Activated naive CD8-positive, alpha-beta T cell treated with anti-CD3 and anti-CD28 coated beads, Interleukin-2, amount 50 U/mL, for 24 hours (primary cell): ENCODE data around the gene FTO.

Experiments
- ATAC-seq: fragments of 150-1000 bp; cut with Tn5 transposase; one replicate; pipeline ENCODE4 v1.10.0; 2021
- DNase-seq: peaks from one replicate; pipeline ENCODE4 v3.0.0; 2021
- H3K27ac Mint-ChIP-seq: one replicate; pipeline ENCODE4 v1.8.0; 2021; ENCODE audit warnings: mild to moderate bottlenecking, mixed read lengths
- H3K27me3 Mint-ChIP-seq: one replicate; pipeline ENCODE4 v1.8.0; 2021; ENCODE audit warnings: mixed read lengths
- H3K36me3 Mint-ChIP-seq: one replicate; pipeline ENCODE4 v1.8.0; 2021; ENCODE audit warnings: low read depth, mixed read lengths
- H3K4me1 Mint-ChIP-seq: one replicate; pipeline ENCODE4 v1.8.0; 2021; ENCODE audit warnings: mixed read lengths
- H3K4me3 Mint-ChIP-seq: one replicate; pipeline ENCODE4 v1.8.0; 2021; ENCODE audit warnings: mild to moderate bottlenecking, moderate library complexity, mixed read lengths
- H3K9me3 Mint-ChIP-seq: one replicate; pipeline ENCODE4 v1.8.0; 2021; ENCODE audit warnings: mixed read lengths

The FTO gene

DNA sequence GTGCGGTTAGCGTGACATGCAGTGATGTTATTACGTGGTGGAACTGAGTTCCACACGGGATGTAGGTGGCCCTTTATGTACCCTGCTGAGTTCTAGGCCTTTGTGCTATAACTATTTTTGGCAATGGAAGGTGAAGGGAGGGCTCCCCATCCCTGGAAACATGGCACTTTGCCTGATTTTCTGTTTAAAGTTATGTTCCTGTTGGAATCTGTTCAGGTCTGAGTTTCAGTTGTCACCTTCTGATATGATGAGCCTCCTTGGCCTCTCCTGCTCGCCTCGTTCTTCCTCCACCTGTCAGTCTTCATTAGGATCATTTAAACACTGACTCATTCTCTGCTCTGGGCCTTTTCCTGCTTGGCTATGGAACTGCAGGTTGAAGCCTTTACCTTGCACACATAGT lies 200.6 kb downstream of the FTO start:
- Mint-ChIP-seq H3K27me3 (no peaks in the 10 kb centered on the region), H3K9me3 (no peaks in the 10 kb centered on the region), H3K27ac (no peak overlapping the region), H3K4me1 (peaks cover 6% of the 10 kb centered on the region), H3K4me3 (no peak overlapping the region), H3K36me3 (peaks cover 9% of the 10 kb centered on the region)
- ATAC-seq (no peak), DNase-seq (no peak)

DNA sequence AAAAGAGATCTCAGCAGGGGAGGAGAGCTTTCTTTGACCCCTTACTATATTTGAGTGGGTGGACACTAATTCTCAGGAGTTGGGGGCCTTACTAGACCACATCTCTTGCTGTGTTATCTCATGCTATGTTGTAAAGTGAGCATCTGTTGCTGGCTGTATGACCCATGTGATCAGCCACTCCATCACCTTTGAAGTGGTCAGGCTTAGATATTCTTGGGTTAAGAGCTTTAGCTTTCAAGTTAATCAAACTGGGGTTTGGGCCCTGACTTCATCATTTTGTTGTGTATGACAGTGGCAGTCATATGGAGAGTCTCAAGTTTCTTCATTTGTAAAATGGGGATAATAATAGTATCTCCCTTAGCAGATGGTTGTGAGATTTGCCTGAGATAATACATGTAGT lies 201.1 kb downstream of the FTO start:
- Mint-ChIP-seq H3K27ac (no peak overlapping the region), H3K27me3 (no peaks in the 10 kb centered on the region), H3K4me3 (no peak overlapping the region), H3K4me1 (peaks cover 6% of the 10 kb centered on the region), H3K36me3 (peaks cover 9% of the 10 kb centered on the region), H3K9me3 (no peaks in the 10 kb centered on the region)
- no peak for ATAC-seq
- no peak for DNase-seq

DNA sequence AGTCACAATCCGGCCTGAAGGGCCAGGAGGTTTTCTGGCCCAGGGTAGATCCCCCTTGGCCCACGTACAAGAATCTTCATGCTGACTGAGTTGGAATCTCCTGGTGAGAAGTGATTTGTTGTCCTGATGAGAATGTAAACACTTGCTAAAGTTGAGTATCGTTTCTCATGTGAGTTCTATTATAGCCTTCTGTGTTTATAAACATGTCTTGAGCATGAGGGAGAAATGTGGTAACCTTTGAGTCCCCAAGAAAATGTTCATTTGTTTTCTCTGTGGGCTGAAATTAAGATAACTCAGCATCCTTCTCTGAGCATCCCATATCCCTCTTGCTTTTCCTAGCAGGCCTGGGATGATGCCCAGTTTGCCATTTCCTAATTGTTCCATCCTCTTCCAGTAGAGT lies 204.8 kb downstream of the FTO start:
- Mint-ChIP-seq H3K4me3 (no peak overlapping the region), H3K36me3 (peaks cover 4% of the 10 kb centered on the region), H3K9me3 (no peaks in the 10 kb centered on the region), H3K4me1 (peaks cover 6% of the 10 kb centered on the region), H3K27me3 (no peaks in the 10 kb centered on the region), H3K27ac (no peak overlapping the region)
- ATAC-seq (no peak), DNase-seq (no peak)

DNA sequence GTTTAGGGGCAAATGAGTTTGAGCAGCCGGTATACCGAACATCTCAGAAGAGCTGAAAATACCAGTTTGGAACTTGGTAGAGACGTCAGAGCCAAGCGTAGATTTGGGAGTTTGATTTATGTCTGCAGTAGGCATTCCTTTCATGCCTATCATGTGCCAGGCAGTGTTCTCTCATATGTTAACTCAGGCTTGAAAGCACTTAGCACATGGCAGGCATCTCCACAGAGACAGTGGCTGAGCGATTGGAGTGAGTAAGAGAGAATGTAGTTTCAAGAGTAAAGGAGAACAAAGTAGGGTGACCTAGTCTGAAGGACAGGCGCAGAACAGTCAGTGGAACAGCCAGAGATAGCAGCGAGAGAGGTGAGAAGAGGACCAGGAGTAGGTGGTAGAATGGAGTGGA lies 207.0 kb downstream of the FTO start:
- no peak for ATAC-seq
- H3K9me3 Mint-ChIP-seq, result no peaks in the 10 kb centered on the region
- no peaks in the 10 kb centered on the region for H3K27me3 Mint-ChIP-seq
- no peak overlapping the region for H3K27ac Mint-ChIP-seq
- no peak overlapping the region for H3K4me3 Mint-ChIP-seq
- H3K4me1 Mint-ChIP-seq, result no peaks in the 10 kb centered on the region
- no peak for DNase-seq
- H3K36me3 Mint-ChIP-seq, result peaks cover 4% of the 10 kb centered on the region

DNA sequence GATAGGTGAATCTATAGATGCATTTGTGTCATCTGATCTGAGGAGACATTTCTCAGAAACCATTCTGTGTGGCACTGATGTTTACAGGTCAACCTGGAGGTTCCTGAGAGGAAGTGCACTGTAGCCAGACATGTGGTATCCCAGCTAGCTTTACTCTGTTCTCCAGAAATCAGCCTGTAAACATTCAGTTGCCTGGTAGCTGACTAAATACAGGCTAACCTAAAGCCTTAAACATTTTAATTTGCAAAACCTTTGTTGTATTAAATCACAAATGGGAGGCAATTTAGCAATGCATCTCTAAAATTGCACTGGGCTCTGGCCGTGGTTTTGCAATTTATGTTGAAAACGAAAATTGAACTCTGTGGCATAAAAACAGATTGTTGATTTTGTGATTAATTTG lies 207.6 kb downstream of the FTO start:
- H3K4me3 Mint-ChIP-seq, result no peak overlapping the region
- no peaks in the 10 kb centered on the region for H3K27me3 Mint-ChIP-seq
- no peaks in the 10 kb centered on the region for H3K4me1 Mint-ChIP-seq
- H3K36me3 Mint-ChIP-seq, result peaks cover 4% of the 10 kb centered on the region
- H3K9me3 Mint-ChIP-seq, result no peaks in the 10 kb centered on the region
- no peak for ATAC-seq
- H3K27ac Mint-ChIP-seq, result no peak overlapping the region
- no peak for DNase-seq

DNA sequence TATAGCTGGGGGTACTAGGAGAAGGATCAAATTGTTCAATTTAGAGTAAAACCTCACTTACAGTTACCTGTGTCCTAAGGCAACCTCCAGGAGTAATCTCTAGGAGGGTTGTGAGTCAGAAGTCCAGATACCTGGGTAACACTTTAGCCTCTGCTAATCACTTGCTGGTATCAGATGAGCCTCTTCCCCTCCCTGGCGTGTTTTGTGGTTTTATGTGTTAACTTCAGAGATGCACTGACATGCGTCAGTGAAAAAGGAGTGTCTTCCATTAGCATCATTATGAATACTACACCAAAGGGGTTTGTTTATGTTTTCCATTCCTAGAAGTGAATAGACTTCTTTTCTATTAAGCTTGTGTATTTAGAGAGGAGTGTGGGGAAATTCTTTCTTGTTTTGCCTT lies 208.2 kb downstream of the FTO start:
- Mint-ChIP-seq H3K9me3 (no peaks in the 10 kb centered on the region), H3K4me1 (no peaks in the 10 kb centered on the region), H3K36me3 (peaks cover 2% of the 10 kb centered on the region), H3K27me3 (no peaks in the 10 kb centered on the region), H3K4me3 (no peak overlapping the region), H3K27ac (peak overlapping the region; percentile 83)
- DNase-seq, result peak; percentile 20
- ATAC-seq, result peak; percentile 89

DNA sequence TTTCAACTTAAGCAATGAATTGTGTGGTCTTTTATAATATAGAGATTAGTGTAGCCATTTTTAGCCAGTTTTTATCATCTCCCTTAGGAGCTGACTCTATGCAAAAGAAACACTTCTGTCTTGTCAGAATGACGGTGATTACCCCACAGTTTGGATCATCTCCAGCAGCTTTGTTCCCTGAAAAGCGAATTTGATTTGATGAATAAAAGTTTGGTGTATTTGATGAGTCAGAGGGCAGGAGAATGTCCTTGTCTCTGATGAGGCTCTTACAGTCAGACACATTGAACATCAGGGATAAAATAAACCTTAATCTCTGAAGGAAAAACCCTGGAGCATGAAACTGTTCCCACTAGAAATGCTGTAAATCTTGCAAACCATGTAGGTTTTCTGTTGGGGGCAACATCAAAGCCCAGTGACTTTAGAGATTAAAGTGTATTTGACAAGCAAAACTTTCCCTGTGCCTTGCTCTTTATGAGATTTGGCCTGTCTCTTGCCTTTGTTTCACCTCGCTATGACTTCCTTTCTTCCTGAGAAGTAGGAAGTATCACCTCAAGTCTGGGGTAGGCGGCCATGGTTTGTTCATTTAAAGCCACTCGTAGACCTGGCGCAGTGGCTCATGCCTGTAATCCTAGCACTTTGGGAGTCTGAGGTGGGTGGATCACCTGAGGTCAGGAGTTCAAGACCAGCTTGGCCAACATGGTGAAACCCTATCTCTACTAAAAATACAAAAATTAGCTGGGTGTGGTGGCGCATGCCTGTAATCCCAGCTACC lies 209.3 kb downstream of the FTO start:
- ATAC-seq (peak; percentile 47), DNase-seq (peak; percentile 24)
- Mint-ChIP-seq H3K4me3 (peak overlapping the region; percentile 45), H3K4me1 (no peaks in the 10 kb centered on the region), H3K27me3 (no peaks in the 10 kb centered on the region), H3K9me3 (no peaks in the 10 kb centered on the region), H3K27ac (peak overlapping the region; percentile 83), H3K36me3 (no peaks in the 10 kb centered on the region)

DNA sequence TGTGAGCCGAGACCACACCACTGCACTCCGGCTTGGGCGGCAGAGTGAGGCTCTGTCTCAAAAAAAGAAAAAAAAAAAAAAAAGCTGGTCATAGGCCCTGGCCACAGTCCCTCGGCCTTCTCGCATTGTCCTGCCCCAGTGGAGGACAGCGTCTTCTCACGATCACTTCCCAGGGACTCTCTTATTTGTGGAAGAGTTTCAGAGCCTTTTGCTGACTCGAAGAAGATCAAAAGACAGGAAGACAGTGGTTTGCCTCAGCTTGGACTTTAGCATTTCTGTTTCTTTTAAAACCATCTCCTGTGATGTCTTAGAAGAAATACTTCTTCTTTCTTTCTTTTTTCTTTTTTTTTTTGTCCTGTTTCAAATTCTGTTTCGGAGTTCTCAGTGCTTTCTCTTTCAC lies 210.0 kb downstream of the FTO start:
- Mint-ChIP-seq H3K36me3 (no peaks in the 10 kb centered on the region), H3K27ac (peak overlapping the region; percentile 83), H3K27me3 (no peaks in the 10 kb centered on the region), H3K4me3 (no peak overlapping the region), H3K4me1 (no peaks in the 10 kb centered on the region), H3K9me3 (no peaks in the 10 kb centered on the region)
- DNase-seq (no peak), ATAC-seq (no peak)

DNA sequence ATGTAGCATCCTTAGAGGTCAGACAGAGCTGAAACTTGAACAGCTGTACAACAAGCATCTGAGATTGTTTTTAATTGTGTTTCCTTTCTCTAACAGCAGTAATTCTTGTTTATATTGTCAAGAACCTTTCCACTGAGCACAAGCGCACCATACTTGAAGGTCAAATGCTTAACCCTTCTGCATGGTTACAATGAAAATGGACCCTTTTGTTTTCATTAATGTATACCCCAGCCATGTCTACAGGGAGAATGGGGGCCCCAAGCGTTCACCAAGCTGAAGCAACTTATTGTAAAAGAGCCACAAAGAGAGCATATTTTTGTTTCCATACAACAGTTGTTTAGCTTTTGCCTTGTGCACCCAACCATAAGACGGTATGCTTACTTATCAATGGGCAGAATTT lies 210.8 kb downstream of the FTO start:
- no peak for ATAC-seq
- H3K27ac Mint-ChIP-seq, result no peak overlapping the region
- no peak overlapping the region for H3K4me3 Mint-ChIP-seq
- no peak for DNase-seq
- H3K27me3 Mint-ChIP-seq, result no peaks in the 10 kb centered on the region
- no peaks in the 10 kb centered on the region for H3K36me3 Mint-ChIP-seq
- H3K4me1 Mint-ChIP-seq, result no peaks in the 10 kb centered on the region
- H3K9me3 Mint-ChIP-seq, result no peaks in the 10 kb centered on the region

DNA sequence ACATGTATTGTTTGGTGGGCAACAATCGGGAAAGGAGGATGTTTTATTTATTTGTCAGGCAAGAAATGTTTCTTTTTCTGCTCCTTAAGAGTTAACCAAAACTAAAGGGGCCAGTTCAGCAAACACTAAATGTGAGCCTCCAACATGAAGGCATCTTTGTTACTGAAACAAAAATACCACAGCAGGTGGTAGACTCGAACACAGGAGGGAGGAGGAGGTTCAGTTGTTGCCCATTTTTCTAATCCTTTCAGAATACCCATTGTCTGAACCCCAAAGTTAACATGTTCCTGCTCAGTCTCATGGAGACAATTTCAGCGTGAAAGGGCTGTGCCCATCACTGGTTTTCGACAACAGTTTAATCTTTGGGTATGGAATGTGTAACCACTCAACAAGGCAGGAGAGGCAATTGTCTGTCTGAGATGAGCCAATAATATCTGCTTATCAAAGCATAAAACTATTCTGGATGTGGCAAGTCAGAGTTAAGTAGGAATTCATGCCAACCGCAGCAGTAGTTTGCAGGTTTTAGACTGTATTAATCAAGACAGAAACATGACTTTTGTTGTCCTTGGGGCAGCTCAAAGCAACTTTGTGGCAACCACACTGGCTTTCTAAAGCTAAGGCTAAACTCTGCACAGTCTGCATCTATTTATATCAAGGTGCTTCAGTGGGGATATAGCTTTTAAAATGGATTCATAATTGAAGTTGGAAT lies 211.7 kb downstream of the FTO start:
- Mint-ChIP-seq H3K27me3 (no peaks in the 10 kb centered on the region), H3K9me3 (no peaks in the 10 kb centered on the region), H3K4me3 (no peak overlapping the region), H3K27ac (no peak overlapping the region), H3K36me3 (no peaks in the 10 kb centered on the region), H3K4me1 (no peaks in the 10 kb centered on the region)
- no peak for DNase-seq
- no peak for ATAC-seq

DNA sequence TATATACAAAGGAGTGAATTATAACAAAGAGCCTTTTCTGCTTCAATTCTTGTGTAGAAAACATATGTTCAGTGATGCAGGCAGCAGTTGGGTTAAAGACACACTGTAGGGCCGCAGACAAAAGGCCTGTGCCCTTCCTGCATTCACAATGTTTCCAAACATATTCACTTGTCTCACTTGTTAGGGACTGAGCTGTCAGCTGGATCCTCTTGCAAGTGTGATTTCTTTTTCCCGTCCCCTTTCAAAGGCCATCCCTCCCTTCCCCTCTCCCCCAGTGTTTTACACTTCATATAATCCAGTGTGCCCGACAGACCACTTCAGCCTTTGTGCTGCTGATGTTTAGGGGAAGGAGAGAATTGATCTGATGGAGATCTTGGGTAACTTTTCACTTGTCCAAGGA lies 217.0 kb downstream of the FTO start:
- H3K4me3 Mint-ChIP-seq, result no peak overlapping the region

DNA sequence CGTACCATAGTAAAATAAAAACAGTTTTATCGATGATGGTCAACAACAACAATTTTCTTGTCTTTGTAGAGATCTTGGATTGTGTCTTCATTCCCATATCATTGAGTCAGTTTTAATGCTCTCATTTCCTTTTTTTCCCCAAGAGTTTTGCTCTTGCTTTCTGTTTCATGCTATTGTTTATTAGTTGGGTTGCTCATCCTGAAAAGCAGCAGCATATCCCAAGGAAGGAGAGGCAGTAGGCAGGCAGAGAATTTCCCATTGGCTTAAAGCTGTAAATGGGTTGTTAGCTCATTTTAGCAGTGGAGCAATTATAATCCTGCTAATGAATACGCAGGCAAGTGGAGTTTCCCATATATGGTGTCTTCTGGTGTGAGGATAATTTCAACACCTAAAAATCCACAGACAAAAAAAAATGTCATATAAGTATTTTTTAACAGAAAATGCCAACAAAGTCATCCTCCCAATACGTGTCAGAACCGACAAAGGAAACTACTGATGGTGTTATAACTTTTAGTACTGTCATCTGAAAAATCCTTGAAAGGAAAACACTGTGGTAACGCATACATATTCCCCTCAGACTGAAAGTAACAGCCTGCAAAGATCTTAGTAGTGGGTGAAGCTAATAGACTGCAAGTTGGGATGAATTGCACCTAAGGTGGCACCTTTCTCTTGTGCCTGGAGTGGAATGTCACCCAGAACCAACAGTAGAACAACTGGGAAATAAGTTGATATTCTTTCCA lies 218.3 kb downstream of the FTO start:
- no peak overlapping the region for H3K4me3 Mint-ChIP-seq

More for the DNA sequence above, 217.0 kb downstream of the FTO start:
- peaks cover 2% of the 10 kb centered on the region for H3K36me3 Mint-ChIP-seq
- peaks cover 7% of the 10 kb centered on the region for H3K4me1 Mint-ChIP-seq
- H3K9me3 Mint-ChIP-seq, result no peaks in the 10 kb centered on the region
- H3K27ac Mint-ChIP-seq, result no peak overlapping the region
- H3K27me3 Mint-ChIP-seq, result no peaks in the 10 kb centered on the region
- DNase-seq (no peak), ATAC-seq (no peak)

DNA sequence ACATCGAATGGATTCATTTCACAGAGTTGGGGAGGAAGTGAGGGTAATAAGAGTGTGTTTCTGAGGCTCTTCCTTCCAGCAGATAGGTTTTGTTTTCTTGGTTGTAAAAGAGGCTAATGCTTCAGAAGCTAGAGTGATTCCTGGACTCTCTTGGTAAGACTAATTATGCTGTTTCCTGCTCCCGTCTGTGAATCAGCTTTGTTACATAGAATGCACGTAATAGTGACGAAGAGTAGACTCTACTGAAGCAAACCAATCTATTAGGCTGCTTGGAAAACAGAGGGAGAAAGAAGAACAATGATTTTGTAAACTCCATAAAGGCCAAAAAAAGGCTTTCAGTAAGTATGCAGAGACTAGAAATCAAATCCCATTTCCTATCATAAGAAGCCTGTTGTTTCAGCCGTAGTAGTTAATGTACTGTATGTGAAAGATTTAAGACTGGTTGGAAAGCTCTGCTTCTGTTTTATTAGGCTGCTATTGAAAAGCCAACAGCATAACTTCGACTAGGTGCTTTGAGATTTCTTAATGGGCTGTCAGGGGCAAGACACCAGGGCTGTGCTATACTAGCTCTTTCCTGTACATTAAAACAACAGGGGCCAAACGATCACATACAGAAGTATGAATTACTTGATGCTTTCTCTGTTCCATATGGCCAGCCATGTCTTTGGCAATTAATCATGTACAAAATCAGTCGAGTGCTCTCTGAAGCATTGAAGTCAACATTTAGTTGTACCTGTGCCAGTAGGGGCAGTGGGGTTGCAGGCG lies 219.0 kb downstream of the FTO start:
- Mint-ChIP-seq H3K27me3 (no peaks in the 10 kb centered on the region), H3K9me3 (no peaks in the 10 kb centered on the region), H3K4me1 (peaks cover 7% of the 10 kb centered on the region), H3K4me3 (no peak overlapping the region), H3K36me3 (peaks cover 2% of the 10 kb centered on the region), H3K27ac (no peak overlapping the region)
- no peak for DNase-seq
- ATAC-seq, result no peak

More for the DNA sequence above, 218.3 kb downstream of the FTO start:
- H3K9me3 Mint-ChIP-seq, result no peaks in the 10 kb centered on the region
- ATAC-seq, result no peak
- H3K27ac Mint-ChIP-seq, result no peak overlapping the region
- DNase-seq, result no peak
- peaks cover 7% of the 10 kb centered on the region for H3K4me1 Mint-ChIP-seq
- H3K36me3 Mint-ChIP-seq, result peaks cover 2% of the 10 kb centered on the region
- no peaks in the 10 kb centered on the region for H3K27me3 Mint-ChIP-seq

DNA sequence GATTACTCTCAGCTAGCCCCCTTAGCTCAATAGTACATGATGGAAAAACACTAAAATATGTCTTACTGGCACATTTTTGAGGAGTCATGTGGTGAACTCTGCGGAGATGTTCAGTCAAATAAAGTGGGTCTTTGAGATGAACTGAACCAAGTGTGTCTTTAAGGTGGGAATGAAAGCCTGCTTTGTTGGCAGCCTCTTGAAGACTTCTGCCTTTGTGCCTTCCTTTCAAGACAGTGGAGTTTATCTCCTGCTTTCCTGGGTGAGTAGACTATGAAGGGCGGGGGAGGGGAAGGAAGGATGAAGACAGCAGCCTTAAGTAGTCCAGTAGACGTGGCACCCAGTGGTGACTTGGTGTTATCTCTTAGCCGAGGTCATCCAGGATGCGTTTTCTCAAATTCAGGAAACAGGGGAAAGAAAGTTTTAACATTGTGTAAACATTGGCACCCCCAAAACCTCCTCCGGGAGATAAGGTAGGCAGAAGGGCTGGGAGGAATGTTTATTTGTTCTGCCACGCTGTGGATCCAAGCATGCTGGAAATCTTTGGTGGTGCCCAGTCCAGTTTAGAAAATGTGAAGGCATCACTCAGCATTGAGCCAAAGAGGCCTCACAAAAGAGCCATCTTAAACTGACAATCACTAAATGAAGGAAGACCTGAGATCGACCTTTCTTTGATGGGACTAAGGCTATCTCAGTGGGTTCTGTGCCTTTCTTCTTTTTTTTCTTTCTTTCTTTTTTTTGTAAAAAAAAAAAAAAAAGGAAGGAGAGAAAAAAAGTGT lies 220.6 kb downstream of the FTO start:
- Mint-ChIP-seq H3K36me3 (peaks cover 2% of the 10 kb centered on the region), H3K9me3 (no peaks in the 10 kb centered on the region), H3K27ac (no peak overlapping the region), H3K4me3 (no peak overlapping the region), H3K4me1 (peaks cover 7% of the 10 kb centered on the region), H3K27me3 (no peaks in the 10 kb centered on the region)
- DNase-seq, result no peak
- no peak for ATAC-seq
